Measurements from ENCODE around the gene FPR1. TPM values are rescaled to one million over a fixed set of nuclear protein-coding genes. Genes with fewer than 3 reads are reported as not detected.

The FPR1 gene
- total RNA-seq, 1 donor from 2014 or later: 7.8 TPM

- Histone ChIP-seq H3K9ac (ENCODE audit: low read depth in 1 of 3, low read length in 3 of 3) (no peak overlapping the region), H3K4me1 (ENCODE audit: control insufficient read depth in 3 of 3, insufficient read depth in 3 of 3, low read length in 3 of 3) (no peaks in the 10 kb centered on the region), H3K27ac (ENCODE audit: low read depth, low read length) (no peak overlapping the region), H3K36me3 (ENCODE audit: control insufficient read depth in 3 of 3, insufficient read depth in 3 of 3, low read length in 3 of 3) (peaks cover 0 to 4% (median 0%) of the 10 kb centered on the region in 3 donors), H3K27me3 (ENCODE audit: control insufficient read depth in 3 of 3, insufficient read depth in 3 of 3, low read length in 3 of 3) (peaks cover 0 to 3% (median 3%) of the 10 kb centered on the region in 3 donors), H3K9me3 (ENCODE audit: control insufficient read depth in 3 of 3, low read length in 3 of 3) (no peaks in the 10 kb centered on the region), H3K4me3 (ENCODE audit: low read length in 3 of 3) (no peak overlapping the region)
These were observed 40.0 kb downstream of the FPR1 start for GRCh38 chr19:51711702-51712101.

- no peak overlapping the region for H3K4me3 ChIP-seq (ENCODE audit: low read length in 3 of 3)
- H3K9ac ChIP-seq (ENCODE audit: low read depth in 1 of 3, low read length in 3 of 3): no peak overlapping the region
- no peaks in the 10 kb centered on the region for H3K27me3 ChIP-seq (ENCODE audit: control insufficient read depth in 3 of 3, insufficient read depth in 3 of 3, low read length in 3 of 3)
- H3K4me1 ChIP-seq (ENCODE audit: control insufficient read depth in 3 of 3, insufficient read depth in 3 of 3, low read length in 3 of 3): peaks cover 0 to 1% (median under 1%) of the 10 kb centered on the region in 3 donors
- H3K36me3 ChIP-seq (ENCODE audit: control insufficient read depth in 3 of 3, insufficient read depth in 3 of 3, low read length in 3 of 3): peaks cover 0 to 7% (median 2%) of the 10 kb centered on the region in 3 donors
- no peaks in the 10 kb centered on the region for H3K9me3 ChIP-seq (ENCODE audit: control insufficient read depth in 3 of 3, low read length in 3 of 3)
- no peak overlapping the region for H3K27ac ChIP-seq (ENCODE audit: low read depth, low read length)
These were observed 41.5 kb downstream of the FPR1 start for GRCh38 chr19:51710163-51710562.

- Histone ChIP-seq H3K4me1 (ENCODE audit: control insufficient read depth in 3 of 3, insufficient read depth in 3 of 3, low read length in 3 of 3) (peaks cover 0 to 5% (median 5%) of the 10 kb centered on the region in 3 donors), H3K9me3 (ENCODE audit: control insufficient read depth in 3 of 3, low read length in 3 of 3) (no peaks in the 10 kb centered on the region), H3K9ac (ENCODE audit: low read depth in 1 of 3, low read length in 3 of 3) (no peak overlapping the region), H3K27me3 (ENCODE audit: control insufficient read depth in 3 of 3, insufficient read depth in 3 of 3, low read length in 3 of 3) (no peaks in the 10 kb centered on the region), H3K36me3 (ENCODE audit: control insufficient read depth in 3 of 3, insufficient read depth in 3 of 3, low read length in 3 of 3) (peaks cover 0 to 7% (median 3%) of the 10 kb centered on the region in 3 donors), H3K27ac (ENCODE audit: low read depth, low read length) (no peak overlapping the region), H3K4me3 (ENCODE audit: low read length in 3 of 3) (no peak overlapping the region)
These were observed 42.1 kb downstream of the FPR1 start for GRCh38 chr19:51709575-51709974.

GRCh38 chr19:51708811-51709210 lies 42.9 kb downstream of the FPR1 start:
- Histone ChIP-seq H3K36me3 (ENCODE audit: control insufficient read depth in 3 of 3, insufficient read depth in 3 of 3, low read length in 3 of 3) (peaks cover 0 to 7% (median 3%) of the 10 kb centered on the region in 3 donors), H3K27ac (ENCODE audit: low read depth, low read length) (no peak overlapping the region), H3K4me1 (ENCODE audit: control insufficient read depth in 3 of 3, insufficient read depth in 3 of 3, low read length in 3 of 3) (peaks cover 0 to 5% (median 5%) of the 10 kb centered on the region in 3 donors), H3K9ac (ENCODE audit: low read depth in 1 of 3, low read length in 3 of 3) (no peak overlapping the region), H3K27me3 (ENCODE audit: control insufficient read depth in 3 of 3, insufficient read depth in 3 of 3, low read length in 3 of 3) (no peaks in the 10 kb centered on the region), H3K9me3 (ENCODE audit: control insufficient read depth in 3 of 3, low read length in 3 of 3) (no peaks in the 10 kb centered on the region), H3K4me3 (ENCODE audit: low read length in 3 of 3) (no peak overlapping the region)

- Histone ChIP-seq H3K4me3 (ENCODE audit: low read length in 3 of 3) (no peak overlapping the region), H3K9me3 (ENCODE audit: control insufficient read depth in 3 of 3, low read length in 3 of 3) (peaks cover 0 to 2% (median 0%) of the 10 kb centered on the region in 3 donors), H3K36me3 (ENCODE audit: control insufficient read depth in 3 of 3, insufficient read depth in 3 of 3, low read length in 3 of 3) (peaks cover 0 to 7% (median 3%) of the 10 kb centered on the region in 3 donors), H3K27me3 (ENCODE audit: control insufficient read depth in 3 of 3, insufficient read depth in 3 of 3, low read length in 3 of 3) (peaks cover 0 to 4% (median 2%) of the 10 kb centered on the region in 3 donors), H3K9ac (ENCODE audit: low read depth in 1 of 3, low read length in 3 of 3) (no peak overlapping the region), H3K4me1 (ENCODE audit: control insufficient read depth in 3 of 3, insufficient read depth in 3 of 3, low read length in 3 of 3) (peaks cover 0 to 15% (median 11%) of the 10 kb centered on the region in 3 donors), H3K27ac (ENCODE audit: low read depth, low read length) (no peak overlapping the region)
These were observed 44.8 kb downstream of the FPR1 start for GRCh38 chr19:51706885-51707284.

- H3K27me3 ChIP-seq (ENCODE audit: control insufficient read depth in 3 of 3, insufficient read depth in 3 of 3, low read length in 3 of 3): peaks cover 0 to 4% (median 2%) of the 10 kb centered on the region in 3 donors
- H3K4me3 ChIP-seq (ENCODE audit: low read length in 3 of 3): no peak overlapping the region
- H3K9ac ChIP-seq (ENCODE audit: low read depth in 1 of 3, low read length in 3 of 3): no peak overlapping the region
- peaks cover 0 to 7% (median 3%) of the 10 kb centered on the region in 3 donors for H3K36me3 ChIP-seq (ENCODE audit: control insufficient read depth in 3 of 3, insufficient read depth in 3 of 3, low read length in 3 of 3)
- peaks cover 0 to 15% (median 11%) of the 10 kb centered on the region in 3 donors for H3K4me1 ChIP-seq (ENCODE audit: control insufficient read depth in 3 of 3, insufficient read depth in 3 of 3, low read length in 3 of 3)
- H3K27ac ChIP-seq (ENCODE audit: low read depth, low read length): no peak overlapping the region
- peaks cover 0 to 2% (median 0%) of the 10 kb centered on the region in 3 donors for H3K9me3 ChIP-seq (ENCODE audit: control insufficient read depth in 3 of 3, low read length in 3 of 3)
These were observed 45.4 kb downstream of the FPR1 start for GRCh38 chr19:51706296-51706695.

GRCh38 chr19:51704626-51705025 lies 47.1 kb downstream of the FPR1 start:
- peaks cover 0 to 2% (median 0%) of the 10 kb centered on the region in 3 donors for H3K9me3 ChIP-seq (ENCODE audit: control insufficient read depth in 3 of 3, low read length in 3 of 3)

GRCh38 chr19:51703575-51704515 lies 47.8 kb downstream of the FPR1 start:
- H3K36me3 ChIP-seq (ENCODE audit: control insufficient read depth in 3 of 3, insufficient read depth in 3 of 3, low read length in 3 of 3): peaks cover under 1 to 7% (median 5%) of the 10 kb centered on the region in 3 donors
- H3K27ac ChIP-seq (ENCODE audit: low read depth, low read length): peak overlapping the region; percentile 88
- peak overlapping the region; percentile 75 to 84 (median 77) for H3K4me3 ChIP-seq (ENCODE audit: low read length in 3 of 3)
- peaks cover 0 to 15% (median 11%) of the 10 kb centered on the region in 3 donors for H3K4me1 ChIP-seq (ENCODE audit: control insufficient read depth in 3 of 3, insufficient read depth in 3 of 3, low read length in 3 of 3)
- peak overlapping the region; percentile 83 for H3K9ac ChIP-seq (ENCODE audit: low read depth in 1 of 3, low read length in 3 of 3)
- peaks cover 0 to 4% (median 2%) of the 10 kb centered on the region in 3 donors for H3K27me3 ChIP-seq (ENCODE audit: control insufficient read depth in 3 of 3, insufficient read depth in 3 of 3, low read length in 3 of 3)
- H3K9me3 ChIP-seq (ENCODE audit: control insufficient read depth in 3 of 3, low read length in 3 of 3): peaks cover 0 to 4% (median 2%) of the 10 kb centered on the region in 3 donors

More at GRCh38 chr19:51704626-51705025, 47.1 kb downstream of the FPR1 start:
- H3K9ac ChIP-seq (ENCODE audit: low read depth in 1 of 3, low read length in 3 of 3): peak overlapping the region; percentile 83
- peaks cover 0 to 4% (median 2%) of the 10 kb centered on the region in 3 donors for H3K27me3 ChIP-seq (ENCODE audit: control insufficient read depth in 3 of 3, insufficient read depth in 3 of 3, low read length in 3 of 3)
- peaks cover 0 to 7% (median 3%) of the 10 kb centered on the region in 3 donors for H3K36me3 ChIP-seq (ENCODE audit: control insufficient read depth in 3 of 3, insufficient read depth in 3 of 3, low read length in 3 of 3)
- H3K4me3 ChIP-seq (ENCODE audit: low read length in 3 of 3): peak overlapping the region; percentile 75 to 84 (median 77)
- H3K27ac ChIP-seq (ENCODE audit: low read depth, low read length): peak overlapping the region; percentile 88
- H3K4me1 ChIP-seq (ENCODE audit: control insufficient read depth in 3 of 3, insufficient read depth in 3 of 3, low read length in 3 of 3): peaks cover 0 to 15% (median 11%) of the 10 kb centered on the region in 3 donors

- Histone ChIP-seq H3K27ac (ENCODE audit: low read depth, low read length) (peak overlapping the region; percentile 88), H3K4me1 (ENCODE audit: control insufficient read depth in 3 of 3, insufficient read depth in 3 of 3, low read length in 3 of 3) (peaks cover 0 to 15% (median 11%) of the 10 kb centered on the region in 3 donors), H3K36me3 (ENCODE audit: control insufficient read depth in 3 of 3, insufficient read depth in 3 of 3, low read length in 3 of 3) (peaks cover 6 to 8% (median 7%) of the 10 kb centered on the region in 3 donors), H3K27me3 (ENCODE audit: control insufficient read depth in 3 of 3, insufficient read depth in 3 of 3, low read length in 3 of 3) (peaks cover 0 to 4% (median 2%) of the 10 kb centered on the region in 3 donors), H3K4me3 (ENCODE audit: low read length in 3 of 3) (peak overlapping the region in 1 of 3 donors; percentile 84), H3K9me3 (ENCODE audit: control insufficient read depth in 3 of 3, low read length in 3 of 3) (peaks cover 0 to 4% (median 2%) of the 10 kb centered on the region in 3 donors), H3K9ac (ENCODE audit: low read depth in 1 of 3, low read length in 3 of 3) (no peak overlapping the region)
These were observed 48.7 kb downstream of the FPR1 start for GRCh38 chr19:51702825-51703574.
